Measurements from ENCODE around the gene CTNNAL1.

Gene CTNNAL1

GRCh38 chr9:108905494-108905893, 107.8 kb downstream of the CTNNAL1 start:
- peaks cover 2 to 28% of the 10 kb centered on the region in 2 experiments for H3K36me3 ChIP-seq (ENCODE audit: control insufficient read depth in 1 of 2, insufficient read depth in 2 of 2, low read length in 2 of 2)
- no CpG with 5 or more reads among the region's 2 CpGs for WGBS (ENCODE audit: extremely low coverage, insufficient coverage, insufficient read length)
- H3K14ac ChIP-seq (ENCODE audit: low read length) = no peak overlapping the region
- no peak overlapping the region for H2AFZ ChIP-seq (ENCODE audit: insufficient read depth, low read length, poor library complexity)
- no peak overlapping the region for H3K23ac ChIP-seq (ENCODE audit: low read length)
- no peak for DNase-seq
- H2AK5ac ChIP-seq (ENCODE audit: low read length) = no peak overlapping the region
- H3K18ac ChIP-seq (ENCODE audit: low read length) = no peak overlapping the region
- H3K4me3 ChIP-seq (ENCODE audit: low read depth, low read length) = no peak overlapping the region
- H3K79me1 ChIP-seq (ENCODE audit: low read length) = no peaks in the 10 kb centered on the region
- no peak overlapping the region for H2BK120ac ChIP-seq (ENCODE audit: insufficient read depth, low read length, poor library complexity)
- H2BK12ac ChIP-seq (ENCODE audit: low read length) = no peak overlapping the region
- H3K9me3 ChIP-seq (ENCODE audit: insufficient read depth, low read depth, low read length) = no peaks in the 10 kb centered on the region
- no peak overlapping the region for H4K12ac ChIP-seq (ENCODE audit: low read depth, low read length)
- H3K4ac ChIP-seq (ENCODE audit: low read depth, low read length) = no peak overlapping the region
- no peak overlapping the region for H3K27ac ChIP-seq (ENCODE audit: low read depth, low read length)
- no peak overlapping the region for H2BK5ac ChIP-seq (ENCODE audit: low read depth, low read length, poor library complexity)
- no peaks in the 10 kb centered on the region for H3K27me3 ChIP-seq (ENCODE audit: insufficient read depth, low read length)
- H3K4me1 ChIP-seq (ENCODE audit: control insufficient read depth in 1 of 2, insufficient read depth in 2 of 2, low read length in 2 of 2) = no peaks in the 10 kb centered on the region
- no peak overlapping the region for H4K91ac ChIP-seq (ENCODE audit: low read depth, low read length)
- H3K9ac ChIP-seq (ENCODE audit: low read length) = no peak overlapping the region
- H3K79me2 ChIP-seq (ENCODE audit: control insufficient read depth, insufficient read depth, low read length, poor library complexity) = no peaks in the 10 kb centered on the region
- no peak overlapping the region for H3K4me2 ChIP-seq (ENCODE audit: low read length)
- H4K8ac ChIP-seq (ENCODE audit: low read depth, low read length) = no peak overlapping the region

GRCh38 chr9:108904161-108904560, 109.1 kb downstream of the CTNNAL1 start:
- H2AFZ ChIP-seq (ENCODE audit: insufficient read depth, low read length, poor library complexity) = no peak overlapping the region
- H3K18ac ChIP-seq (ENCODE audit: low read length) = no peak overlapping the region
- H3K36me3 ChIP-seq (ENCODE audit: control insufficient read depth in 1 of 2, insufficient read depth in 2 of 2, low read length in 2 of 2) = peaks cover 4 to 30% of the 10 kb centered on the region in 2 experiments
- no peak overlapping the region for H3K23ac ChIP-seq (ENCODE audit: low read length)
- no peak for DNase-seq
- H3K79me2 ChIP-seq (ENCODE audit: control insufficient read depth, insufficient read depth, low read length, poor library complexity) = no peaks in the 10 kb centered on the region
- WGBS (ENCODE audit: extremely low coverage, insufficient coverage, insufficient read length) = no CpG with 5 or more reads among the region's 3 CpGs
- no peak overlapping the region for H2BK120ac ChIP-seq (ENCODE audit: insufficient read depth, low read length, poor library complexity)
- no peak overlapping the region for H4K8ac ChIP-seq (ENCODE audit: low read depth, low read length)
- no peak overlapping the region for H3K4me3 ChIP-seq (ENCODE audit: low read depth, low read length)
- H3K9ac ChIP-seq (ENCODE audit: low read length) = no peak overlapping the region
- no peak overlapping the region for H4K12ac ChIP-seq (ENCODE audit: low read depth, low read length)
- H4K91ac ChIP-seq (ENCODE audit: low read depth, low read length) = no peak overlapping the region
- no peak overlapping the region for H2BK12ac ChIP-seq (ENCODE audit: low read length)
- H3K4me2 ChIP-seq (ENCODE audit: low read length) = no peak overlapping the region
- no peak overlapping the region for H3K27ac ChIP-seq (ENCODE audit: low read depth, low read length)
- H3K27me3 ChIP-seq (ENCODE audit: insufficient read depth, low read length) = no peaks in the 10 kb centered on the region
- H3K9me3 ChIP-seq (ENCODE audit: insufficient read depth, low read depth, low read length) = no peaks in the 10 kb centered on the region
- H3K4me1 ChIP-seq (ENCODE audit: control insufficient read depth in 1 of 2, insufficient read depth in 2 of 2, low read length in 2 of 2) = no peaks in the 10 kb centered on the region
- H3K79me1 ChIP-seq (ENCODE audit: low read length) = no peaks in the 10 kb centered on the region
- no peak overlapping the region for H3K4ac ChIP-seq (ENCODE audit: low read depth, low read length)
- no peak overlapping the region for H2AK5ac ChIP-seq (ENCODE audit: low read length)
- no peak overlapping the region for H3K14ac ChIP-seq (ENCODE audit: low read length)
- no peak overlapping the region for H2BK5ac ChIP-seq (ENCODE audit: low read depth, low read length, poor library complexity)

GRCh38 chr9:108903420-108904103, 109.7 kb downstream of the CTNNAL1 start:
- Histone ChIP-seq H4K12ac (ENCODE audit: low read depth, low read length) (no peak overlapping the region), H3K79me1 (ENCODE audit: low read length) (no peaks in the 10 kb centered on the region), H2BK5ac (ENCODE audit: low read depth, low read length, poor library complexity) (no peak overlapping the region), H3K27ac (ENCODE audit: low read depth, low read length) (no peak overlapping the region), H2BK120ac (ENCODE audit: insufficient read depth, low read length, poor library complexity) (no peak overlapping the region), H3K79me2 (ENCODE audit: control insufficient read depth, insufficient read depth, low read length, poor library complexity) (no peaks in the 10 kb centered on the region), H3K18ac (ENCODE audit: low read length) (no peak overlapping the region), H3K36me3 (ENCODE audit: control insufficient read depth in 1 of 2, insufficient read depth in 2 of 2, low read length in 2 of 2) (peaks cover 7 to 27% of the 10 kb centered on the region in 2 experiments), H2AK5ac (ENCODE audit: low read length) (no peak overlapping the region), H3K4me1 (ENCODE audit: control insufficient read depth in 1 of 2, insufficient read depth in 2 of 2, low read length in 2 of 2) (no peaks in the 10 kb centered on the region), H3K4me2 (ENCODE audit: low read length) (no peak overlapping the region), H3K14ac (ENCODE audit: low read length) (no peak overlapping the region), H3K4ac (ENCODE audit: low read depth, low read length) (no peak overlapping the region), H3K9ac (ENCODE audit: low read length) (no peak overlapping the region), H2AFZ (ENCODE audit: insufficient read depth, low read length, poor library complexity) (no peak overlapping the region), H3K9me3 (ENCODE audit: insufficient read depth, low read depth, low read length) (no peaks in the 10 kb centered on the region), H4K8ac (ENCODE audit: low read depth, low read length) (no peak overlapping the region), H3K4me3 (ENCODE audit: low read depth, low read length) (no peak overlapping the region), H4K91ac (ENCODE audit: low read depth, low read length) (no peak overlapping the region), H3K23ac (ENCODE audit: low read length) (no peak overlapping the region), H2BK12ac (ENCODE audit: low read length) (no peak overlapping the region), H3K27me3 (ENCODE audit: insufficient read depth, low read length) (no peaks in the 10 kb centered on the region)
- no peak for DNase-seq
- WGBS (ENCODE audit: extremely low coverage, insufficient coverage, insufficient read length) = no CpG with 5 or more reads among the region's 2 CpGs

GRCh38 chr9:108900176-108900575, 113.1 kb downstream of the CTNNAL1 start:
- no peak overlapping the region for H3K27ac ChIP-seq (ENCODE audit: low read depth, low read length)
- WGBS (ENCODE audit: extremely low coverage, insufficient coverage, insufficient read length) = no CpG with 5 or more reads among the region's 5 CpGs
- no peaks in the 10 kb centered on the region for H3K9me3 ChIP-seq (ENCODE audit: insufficient read depth, low read depth, low read length)

More at GRCh38 chr9:108900176-108900575, 113.1 kb downstream of the CTNNAL1 start:
- DNase-seq = no peak
- H3K9ac ChIP-seq (ENCODE audit: low read length) = no peak overlapping the region
- H3K4me2 ChIP-seq (ENCODE audit: low read length) = no peak overlapping the region
- H3K4ac ChIP-seq (ENCODE audit: low read depth, low read length) = no peak overlapping the region
- no peak overlapping the region for H4K91ac ChIP-seq (ENCODE audit: low read depth, low read length)
- no peak overlapping the region for H3K4me3 ChIP-seq (ENCODE audit: low read depth, low read length)
- H3K79me1 ChIP-seq (ENCODE audit: low read length) = no peaks in the 10 kb centered on the region
- H3K36me3 ChIP-seq (ENCODE audit: control insufficient read depth in 1 of 2, insufficient read depth in 2 of 2, low read length in 2 of 2) = peaks cover 6 to 29% of the 10 kb centered on the region in 2 experiments
- no peak overlapping the region for H2AK5ac ChIP-seq (ENCODE audit: low read length)
- H2BK12ac ChIP-seq (ENCODE audit: low read length) = no peak overlapping the region
- no peak overlapping the region for H3K23ac ChIP-seq (ENCODE audit: low read length)
- H4K12ac ChIP-seq (ENCODE audit: low read depth, low read length) = no peak overlapping the region
- H2BK5ac ChIP-seq (ENCODE audit: low read depth, low read length, poor library complexity) = no peak overlapping the region
- H3K18ac ChIP-seq (ENCODE audit: low read length) = no peak overlapping the region
- H2BK120ac ChIP-seq (ENCODE audit: insufficient read depth, low read length, poor library complexity) = no peak overlapping the region
- H3K27me3 ChIP-seq (ENCODE audit: insufficient read depth, low read length) = no peaks in the 10 kb centered on the region
- no peaks in the 10 kb centered on the region for H3K4me1 ChIP-seq (ENCODE audit: control insufficient read depth in 1 of 2, insufficient read depth in 2 of 2, low read length in 2 of 2)
- H3K14ac ChIP-seq (ENCODE audit: low read length) = no peak overlapping the region
- no peak overlapping the region for H4K8ac ChIP-seq (ENCODE audit: low read depth, low read length)
- no peaks in the 10 kb centered on the region for H3K79me2 ChIP-seq (ENCODE audit: control insufficient read depth, insufficient read depth, low read length, poor library complexity)
- H2AFZ ChIP-seq (ENCODE audit: insufficient read depth, low read length, poor library complexity) = no peak overlapping the region
